ENCODE data around the gene FAM20B.
"Not testable (repeated sequence)": the region's sequence is repeated elsewhere in the genome, so short reads cannot be mapped to it uniquely, and the experiment has no call there.

The FAM20B gene, protein sequence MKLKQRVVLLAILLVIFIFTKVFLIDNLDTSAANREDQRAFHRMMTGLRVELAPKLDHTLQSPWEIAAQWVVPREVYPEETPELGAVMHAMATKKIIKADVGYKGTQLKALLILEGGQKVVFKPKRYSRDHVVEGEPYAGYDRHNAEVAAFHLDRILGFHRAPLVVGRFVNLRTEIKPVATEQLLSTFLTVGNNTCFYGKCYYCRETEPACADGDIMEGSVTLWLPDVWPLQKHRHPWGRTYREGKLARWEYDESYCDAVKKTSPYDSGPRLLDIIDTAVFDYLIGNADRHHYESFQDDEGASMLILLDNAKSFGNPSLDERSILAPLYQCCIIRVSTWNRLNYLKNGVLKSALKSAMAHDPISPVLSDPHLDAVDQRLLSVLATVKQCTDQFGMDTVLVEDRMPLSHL

DNA sequence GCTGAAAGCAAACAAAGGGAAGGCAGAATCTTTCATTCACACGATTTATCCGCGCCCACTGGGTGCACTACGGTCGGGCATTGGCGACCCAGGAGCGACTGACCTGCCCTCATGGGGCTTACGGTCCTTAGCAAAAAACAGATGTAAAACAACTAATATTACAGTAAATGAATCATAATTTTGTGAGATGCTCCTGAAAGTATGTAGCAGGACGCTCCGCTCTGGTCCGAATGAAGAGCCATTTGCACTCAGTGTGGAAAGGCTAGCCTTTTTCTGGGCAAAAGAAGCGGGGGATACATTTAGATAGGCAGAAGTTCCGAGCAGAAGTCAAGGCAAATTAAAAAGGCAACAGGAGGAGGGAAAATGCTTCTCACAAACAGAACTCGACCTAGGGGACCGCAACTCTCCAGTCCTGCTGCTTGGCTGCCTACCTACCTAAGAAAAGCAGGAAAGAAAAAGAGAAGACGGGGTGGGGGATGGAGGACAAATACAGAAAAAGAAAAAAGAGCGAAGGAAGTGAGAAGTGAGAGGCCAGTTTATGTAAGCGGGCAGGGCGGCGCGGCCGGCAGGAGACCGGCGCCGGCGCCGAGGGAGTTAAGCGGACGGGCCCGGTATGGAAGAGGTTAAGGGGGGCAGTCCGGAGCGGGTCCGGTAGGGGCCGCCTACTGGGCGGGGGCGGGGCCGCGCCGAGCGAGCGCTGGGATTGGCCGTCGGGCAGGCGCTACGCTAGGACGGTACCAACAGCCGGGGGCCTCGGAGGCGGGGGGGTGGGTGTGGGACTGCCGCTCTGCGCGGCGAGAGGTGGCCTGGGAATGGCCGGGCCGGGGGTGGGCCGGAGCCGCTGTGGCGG, at the start of gene FAM20B:
Gene FAM20B, plus strand, starts transcription at position 770 of the 850 bp plus-strand sequence. CDS start 17,954 bp downstream, outside the sequence.
- peak within 1 kb of the TSS; percentile 88 for H3K4me3 ChIP-seq (ENCODE audit: low read depth, low read length)

DNA sequence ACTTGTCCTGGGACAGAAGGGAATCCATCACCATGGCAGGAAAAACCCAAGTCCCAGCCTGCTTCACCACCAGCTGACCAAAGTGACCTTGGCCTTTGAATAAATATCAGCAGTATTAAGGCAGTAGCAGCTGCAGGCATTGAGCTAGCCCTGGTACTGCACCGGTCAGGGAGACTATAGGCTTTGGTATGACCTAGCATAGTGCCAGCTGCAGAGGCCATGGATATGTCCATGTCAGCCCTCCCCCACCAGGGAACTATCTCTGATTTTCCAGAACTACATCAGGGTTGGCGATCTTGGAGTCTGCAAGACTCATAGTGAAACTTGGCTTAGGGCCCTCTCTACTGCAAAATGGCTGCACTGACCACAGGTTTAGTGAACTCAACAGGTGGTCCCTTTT, 49.2 kb upstream of the FAM20B start:
- TF ChIP-seq, protein P1, sequence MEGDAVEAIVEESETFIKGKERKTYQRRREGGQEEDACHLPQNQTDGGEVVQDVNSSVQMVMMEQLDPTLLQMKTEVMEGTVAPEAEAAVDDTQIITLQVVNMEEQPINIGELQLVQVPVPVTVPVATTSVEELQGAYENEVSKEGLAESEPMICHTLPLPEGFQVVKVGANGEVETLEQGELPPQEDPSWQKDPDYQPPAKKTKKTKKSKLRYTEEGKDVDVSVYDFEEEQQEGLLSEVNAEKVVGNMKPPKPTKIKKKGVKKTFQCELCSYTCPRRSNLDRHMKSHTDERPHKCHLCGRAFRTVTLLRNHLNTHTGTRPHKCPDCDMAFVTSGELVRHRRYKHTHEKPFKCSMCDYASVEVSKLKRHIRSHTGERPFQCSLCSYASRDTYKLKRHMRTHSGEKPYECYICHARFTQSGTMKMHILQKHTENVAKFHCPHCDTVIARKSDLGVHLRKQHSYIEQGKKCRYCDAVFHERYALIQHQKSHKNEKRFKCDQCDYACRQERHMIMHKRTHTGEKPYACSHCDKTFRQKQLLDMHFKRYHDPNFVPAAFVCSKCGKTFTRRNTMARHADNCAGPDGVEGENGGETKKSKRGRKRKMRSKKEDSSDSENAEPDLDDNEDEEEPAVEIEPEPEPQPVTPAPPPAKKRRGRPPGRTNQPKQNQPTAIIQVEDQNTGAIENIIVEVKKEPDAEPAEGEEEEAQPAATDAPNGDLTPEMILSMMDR (IDR thresholded peaks at IDR 0.05; ENCODE audit: low read depth, low read length), result no peak
- H3K4me3 ChIP-seq (ENCODE audit: low read depth, low read length), result no peak overlapping the region

More for the DNA sequence above, at the start of gene FAM20B:
- TF ChIP-seq, protein P1 (IDR thresholded peaks at IDR 0.05; ENCODE audit: low read depth, low read length), result no peak

DNA sequence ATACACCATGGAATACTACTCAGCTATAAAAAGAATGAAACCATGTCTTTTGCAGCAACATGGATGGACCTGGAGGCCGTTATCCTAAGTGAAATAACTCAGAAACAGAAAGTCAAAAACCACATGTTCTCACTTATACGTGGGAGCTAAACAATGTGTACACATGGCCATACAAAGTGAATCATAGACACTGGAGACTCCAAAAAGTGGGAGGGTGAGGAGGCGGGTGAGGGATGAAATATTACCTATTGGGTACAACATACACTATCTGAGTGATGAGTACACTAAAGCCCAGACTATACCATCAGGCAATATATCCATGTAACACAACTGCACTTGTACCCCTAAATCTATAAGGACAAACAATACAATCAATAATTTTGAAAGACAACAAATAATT, 39.5 kb upstream of the FAM20B start:
- TF ChIP-seq, protein P1 (IDR thresholded peaks at IDR 0.05; ENCODE audit: low read depth, low read length), result no peak
- H3K4me3 ChIP-seq (ENCODE audit: low read depth, low read length), result no peak overlapping the region

DNA sequence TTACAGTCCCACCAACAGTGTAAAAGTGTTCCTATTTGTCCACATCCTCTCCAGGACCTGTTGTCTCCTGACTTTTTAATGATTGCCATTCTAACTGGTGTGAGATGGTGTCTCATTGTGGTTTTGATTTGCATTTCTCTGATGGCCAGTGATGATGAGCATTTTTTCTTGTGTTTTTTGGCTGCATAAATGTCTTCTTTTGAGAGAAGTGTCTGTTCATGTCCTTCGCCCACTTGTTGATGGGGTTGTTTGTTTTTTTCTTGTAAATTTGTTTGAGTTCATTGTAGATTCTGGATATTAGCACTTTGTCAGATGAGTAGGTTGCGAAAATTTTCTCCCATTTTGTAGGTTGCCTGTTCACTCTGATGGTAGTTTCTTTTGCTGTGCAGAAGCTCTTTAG, 37.5 kb upstream of the FAM20B start:
- not testable (repeated sequence) for H3K4me3 ChIP-seq (ENCODE audit: low read depth, low read length)

DNA sequence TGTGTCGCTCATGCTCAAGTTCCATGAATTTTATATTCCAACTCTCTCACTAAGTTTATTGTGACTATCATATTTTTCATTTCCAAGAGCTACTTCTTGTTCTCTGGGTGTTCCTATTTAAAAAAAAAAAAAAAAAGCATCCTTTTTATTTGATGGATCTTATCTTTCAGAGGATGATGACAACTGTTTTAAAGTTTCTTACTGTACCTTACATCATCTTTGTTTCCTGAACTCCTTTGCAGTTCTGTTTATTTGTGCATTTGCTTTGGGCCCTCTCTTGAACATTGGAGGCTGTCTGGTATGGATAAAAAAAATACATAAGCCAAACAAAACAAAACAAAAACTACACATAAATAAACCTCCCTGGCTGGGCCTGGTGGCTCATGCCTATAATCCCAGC, 32.1 kb upstream of the FAM20B start:
- H3K4me3 ChIP-seq (ENCODE audit: low read depth, low read length), result no peak overlapping the region
- TF ChIP-seq, protein P1 (IDR thresholded peaks at IDR 0.05; ENCODE audit: low read depth, low read length), result no peak

DNA sequence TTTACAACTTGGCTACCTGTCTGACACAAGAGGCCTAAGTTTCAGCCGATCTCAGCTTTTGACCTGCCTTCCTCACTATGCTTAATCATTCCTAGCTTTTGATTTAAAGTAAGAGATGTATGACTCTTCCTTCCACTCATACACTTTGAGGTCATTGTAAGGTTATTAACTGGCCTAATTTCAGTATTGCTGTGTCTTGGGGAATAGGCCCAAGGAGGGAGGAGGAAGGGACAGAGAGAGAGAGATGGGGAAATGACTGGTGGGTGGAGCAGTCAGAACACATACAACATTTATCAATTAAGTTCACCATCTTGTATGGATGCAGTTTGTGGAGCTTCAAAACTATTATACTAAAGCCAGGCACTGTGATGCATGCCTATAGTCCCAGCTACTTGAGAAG, 28.3 kb upstream of the FAM20B start:
- TF ChIP-seq, protein P1 (IDR thresholded peaks at IDR 0.05; ENCODE audit: low read depth, low read length), result no peak
- no peak overlapping the region for H3K4me3 ChIP-seq (ENCODE audit: low read depth, low read length)

DNA sequence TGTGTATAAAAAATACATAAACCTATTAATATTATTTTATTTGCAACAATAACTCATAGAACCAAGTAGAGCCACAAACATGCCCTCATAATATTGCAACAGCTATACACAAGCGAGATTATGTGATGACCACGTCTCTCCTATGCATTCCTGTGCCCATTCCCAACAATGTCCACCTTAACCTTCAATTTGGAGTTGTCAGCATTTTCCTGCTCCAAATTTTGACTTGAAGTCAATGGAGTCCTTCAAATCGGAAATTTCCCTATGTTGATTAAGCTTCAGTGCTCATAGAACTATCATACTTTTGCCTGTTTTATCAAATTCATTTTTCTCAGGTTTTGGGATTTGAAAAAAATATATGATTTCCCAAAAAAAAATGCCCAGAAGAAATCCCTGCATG, 27.4 kb upstream of the FAM20B start:
- TF ChIP-seq, protein P1 (IDR thresholded peaks at IDR 0.05; ENCODE audit: low read depth, low read length), result no peak
- no peak overlapping the region for H3K4me3 ChIP-seq (ENCODE audit: low read depth, low read length)
